Keratinocyte (primary cell): ENCODE measurements around the gene STUB1. TPM values are rescaled to one million over a fixed set of nuclear protein-coding genes. Genes with fewer than 3 reads are reported as not detected.
A peak's percentile ranks its signal among the peaks of the same experiment; 100 is the strongest.

Experiments used
- DNase-seq: peaks from one replicate; pipeline ENCODE4 v3.0.0-alpha.2; 2011; ENCODE audit warnings: low read depth, missing footprints, low spot score
- FAIRE-seq: peaks from 2 replicates; lab custom pipeline; 2011; peaks lifted over from hg19 to GRCh38; lab: Jason Lieb, UNC
- H2AFZ ChIP-seq: 2 replicates; pipeline ENCODE4 v1.6.0; 2012; ENCODE audit warnings: low read length, control low read depth, inconsistent platforms; ENCODE audit not compliant: control insufficient read depth
- H3K27ac ChIP-seq: 2 replicates; pipeline ENCODE4 v1.5.1; 2011; ENCODE audit warnings: low read length; ENCODE audit not compliant: control insufficient read depth, insufficient read depth
- H3K27me3 ChIP-seq: 3 replicates; pipeline ENCODE4 v1.6.0; 2011; ENCODE audit warnings: low read length; ENCODE audit not compliant: control insufficient read depth, insufficient read depth; ENCODE audit errors: extremely low read depth
- H3K36me3 ChIP-seq, 2 experiments: 2 replicates in 1 of 2; 3 replicates in 1 of 2; pipeline ENCODE4 v1.5.1; 2011; ENCODE audit warnings: low read length in 2 of 2, mild to moderate bottlenecking in 1 of 2; ENCODE audit not compliant: control insufficient read depth in 2 of 2, insufficient read depth in 2 of 2; ENCODE audit errors: extremely low read depth in 1 of 2
- H3K4me1 ChIP-seq: 3 replicates; pipeline ENCODE4 v1.5.1; 2011; ENCODE audit warnings: low read length; ENCODE audit not compliant: control insufficient read depth, insufficient read depth; ENCODE audit errors: extremely low read depth
- H3K4me2 ChIP-seq: 3 replicates; pipeline ENCODE4 v1.6.0; 2011; ENCODE audit warnings: low read depth, low read length; ENCODE audit not compliant: control insufficient read depth, insufficient read depth; ENCODE audit errors: extremely low read depth
- H3K4me3 ChIP-seq, 3 experiments: fragments of 200-600 bp in 1 of 3; sonication (generic) in 1 of 3; 2 replicates in 2 of 3; 3 replicates in 1 of 3; pipeline ENCODE4 v1.5.1; 2011 to 2016; ENCODE audit warnings: low read length in 3 of 3, mild to moderate bottlenecking in 3 of 3, control low read depth in 2 of 3, inconsistent platforms in 1 of 3, low read depth in 1 of 3, mixed read lengths in 1 of 3, mixed run types in 1 of 3, moderate library complexity in 1 of 3; ENCODE audit not compliant: control insufficient read depth in 2 of 3, insufficient read depth in 2 of 3; ENCODE audit errors: extremely low read depth in 1 of 3
- H3K79me2 ChIP-seq: 2 replicates; pipeline ENCODE4 v1.6.0; 2012; ENCODE audit warnings: low read length; ENCODE audit not compliant: control insufficient read depth, insufficient read depth
- H3K9ac ChIP-seq: 3 replicates; pipeline ENCODE4 v1.6.0; 2011; ENCODE audit warnings: low read length; ENCODE audit not compliant: control insufficient read depth, insufficient read depth; ENCODE audit errors: extremely low read depth
- H3K9me1 ChIP-seq: 3 replicates; pipeline ENCODE4 v1.6.0; 2011; ENCODE audit warnings: low read length; ENCODE audit not compliant: control insufficient read depth, insufficient read depth; ENCODE audit errors: extremely low read depth
- H3K9me3 ChIP-seq: 2 replicates; pipeline ENCODE4 v1.5.1; 2012; ENCODE audit warnings: low read depth, low read length; ENCODE audit not compliant: control insufficient read depth
- H4K20me1 ChIP-seq: 3 replicates; pipeline ENCODE4 v1.6.0; 2011; ENCODE audit warnings: low read length; ENCODE audit not compliant: control insufficient read depth, insufficient read depth; ENCODE audit errors: extremely low read depth
- EZH2 ChIP-seq: IDR thresholded peaks from one replicate; pipeline ENCODE4 v1.6.1; 2012; ENCODE audit warnings: inconsistent platforms, mild to moderate bottlenecking, low read length, moderate library complexity
- dilution Hi-C: fragments of 300-500 bp; cut with MboI; formaldehyde crosslinking; loops from one replicate; pipeline ENCODE4 v1.7.0; 2020; ENCODE audit warnings: low sequenced_read_pairs; ENCODE audit not compliant: extremely low pct_ligation_motif_present
- polyA plus RNA-seq, 5 experiments: library from polyadenylated mRNA; depleted of rRNA in 3 of 5; stranded (reverse) in 3 of 5; stranded (forward) in 1 of 5; unstranded in 1 of 5; fragments of >200 nt; gene quantifications; 1 replicate in 1 of 5; 2 replicates in 3 of 5; 3 replicates in 1 of 5; pipeline versions ENCODE4 v1.2.1 to v1.2.3, GENCODE V29; 2011 to 2012; ENCODE audit warnings: missing spikeins in 2 of 5, low read depth in 1 of 5, low replicate concordance in 1 of 5
- TF ChIP-seq, protein P1 (sequence below), 3 experiments: IDR thresholded peaks in 1 of 3; conservative IDR thresholded peaks in 1 of 3; optimal IDR thresholded peaks in 1 of 3; 2 replicates in 2 of 3; 3 replicates in 1 of 3; pipeline versions ENCODE3 to v1.5.1; 2011; ENCODE audit warnings: low read length in 3 of 3, mild to moderate bottlenecking in 3 of 3, moderate library complexity in 2 of 3, control low read depth in 1 of 3, inconsistent platforms in 1 of 3; ENCODE audit not compliant: insufficient read depth in 2 of 3; ENCODE audit errors: extremely low read depth in 1 of 3

Gene STUB1
- polyA plus RNA-seq, 1 donor (not counting 4 experiments of a cell fraction or from before 2014, with no cell fraction given), result 124 TPM

DNA sequence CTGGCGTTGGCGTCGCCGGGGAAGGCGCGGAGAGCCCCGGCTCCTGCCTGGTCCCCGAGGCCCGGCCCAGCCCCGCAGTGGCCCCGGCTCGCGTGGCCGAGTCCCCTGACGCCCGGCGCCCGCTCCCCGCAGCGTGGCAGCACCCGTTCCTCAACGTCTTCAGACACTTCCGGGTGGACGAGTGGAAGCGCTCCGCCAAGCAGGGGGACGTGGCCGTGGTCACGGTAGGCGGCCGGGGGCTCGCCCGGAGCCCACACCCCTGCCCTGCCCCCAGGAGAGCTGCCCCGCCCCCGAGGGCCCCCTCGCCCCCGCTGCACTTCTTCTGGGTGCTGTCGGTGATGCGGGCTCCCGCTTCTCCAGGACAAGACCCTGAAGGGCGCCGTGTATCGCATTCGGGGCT, 30.6 kb upstream of the STUB1 start:
- peak overlapping the region; percentile 81 for H3K27ac ChIP-seq
- H3K4me3 ChIP-seq, result peak overlapping the region; percentile 44 to 82 (median 78)
- peaks cover 6% of the 10 kb centered on the region for H3K79me2 ChIP-seq
- peaks cover 11% of the 10 kb centered on the region for H3K4me1 ChIP-seq
- no peak for DNase-seq
- H3K27me3 ChIP-seq, result no peaks in the 10 kb centered on the region
- no peaks in the 10 kb centered on the region for H4K20me1 ChIP-seq
- H2AFZ ChIP-seq, result peak overlapping the region; percentile 12
- H3K9me1 ChIP-seq, result no peaks in the 10 kb centered on the region
- no peak for TF ChIP-seq EZH2
- TF ChIP-seq, protein P1, sequence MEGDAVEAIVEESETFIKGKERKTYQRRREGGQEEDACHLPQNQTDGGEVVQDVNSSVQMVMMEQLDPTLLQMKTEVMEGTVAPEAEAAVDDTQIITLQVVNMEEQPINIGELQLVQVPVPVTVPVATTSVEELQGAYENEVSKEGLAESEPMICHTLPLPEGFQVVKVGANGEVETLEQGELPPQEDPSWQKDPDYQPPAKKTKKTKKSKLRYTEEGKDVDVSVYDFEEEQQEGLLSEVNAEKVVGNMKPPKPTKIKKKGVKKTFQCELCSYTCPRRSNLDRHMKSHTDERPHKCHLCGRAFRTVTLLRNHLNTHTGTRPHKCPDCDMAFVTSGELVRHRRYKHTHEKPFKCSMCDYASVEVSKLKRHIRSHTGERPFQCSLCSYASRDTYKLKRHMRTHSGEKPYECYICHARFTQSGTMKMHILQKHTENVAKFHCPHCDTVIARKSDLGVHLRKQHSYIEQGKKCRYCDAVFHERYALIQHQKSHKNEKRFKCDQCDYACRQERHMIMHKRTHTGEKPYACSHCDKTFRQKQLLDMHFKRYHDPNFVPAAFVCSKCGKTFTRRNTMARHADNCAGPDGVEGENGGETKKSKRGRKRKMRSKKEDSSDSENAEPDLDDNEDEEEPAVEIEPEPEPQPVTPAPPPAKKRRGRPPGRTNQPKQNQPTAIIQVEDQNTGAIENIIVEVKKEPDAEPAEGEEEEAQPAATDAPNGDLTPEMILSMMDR (optimal IDR thresholded peaks at IDR 0.05 in 1 of 3, IDR thresholded peaks at IDR 0.05 in 1 of 3, conservative IDR thresholded peaks at IDR 0.05 in 1 of 3; ENCODE audit: extremely low read depth in 1 of 3, insufficient read depth in 2 of 3, low read length in 3 of 3), result no peak
- peak overlapping the region; percentile 78 for H3K9ac ChIP-seq
- dilution Hi-C loops, result no loop called here
- peak overlapping the region; percentile 92 for H3K4me2 ChIP-seq
- no peak for FAIRE-seq
- H3K9me3 ChIP-seq, result no peaks in the 10 kb centered on the region
- peaks cover 6 to 7% of the 10 kb centered on the region in 2 experiments for H3K36me3 ChIP-seq

GRCh38 chr16:651844-652243, 28.4 kb upstream of the STUB1 start:
- Histone ChIP-seq H3K9ac (no peak overlapping the region), H4K20me1 (no peaks in the 10 kb centered on the region), H3K4me1 (peaks cover 11% of the 10 kb centered on the region), H3K4me3 (no peak overlapping the region), H3K9me3 (no peaks in the 10 kb centered on the region), H2AFZ (no peak overlapping the region), H3K27me3 (no peaks in the 10 kb centered on the region), H3K9me1 (no peaks in the 10 kb centered on the region), H3K79me2 (peaks cover 6% of the 10 kb centered on the region), H3K4me2 (no peak overlapping the region), H3K27ac (no peak overlapping the region), H3K36me3 (peaks cover 6 to 7% of the 10 kb centered on the region in 2 experiments)
- TF ChIP-seq EZH2, result no peak
- TF ChIP-seq, protein P1 (optimal IDR thresholded peaks at IDR 0.05 in 1 of 3, IDR thresholded peaks at IDR 0.05 in 1 of 3, conservative IDR thresholded peaks at IDR 0.05 in 1 of 3; ENCODE audit: extremely low read depth in 1 of 3, insufficient read depth in 2 of 3, low read length in 3 of 3), result no peak
- no peak for FAIRE-seq
- dilution Hi-C loops, result no loop called here
- DNase-seq, result no peak
